PFSK-1 (cell line): ENCODE data around the gene COL23A1.

Experiments
- FOXP2 ChIP-seq: optimal IDR thresholded peaks from 2 replicates; pipeline ENCODE3; 2011; ENCODE audit warnings: borderline replicate concordance, control low read depth, inconsistent platforms; ENCODE audit not compliant: insufficient read depth; ENCODE audit errors: extremely low read length, extremely low read depth
- POLR2AphosphoS5 ChIP-seq: IDR thresholded peaks from 2 replicates; pipeline ENCODE4 v1.6.1; 2012; ENCODE audit warnings: low read depth, mild to moderate bottlenecking, control low read depth, low read length, moderate library complexity
- REST ChIP-seq, 2 experiments: IDR thresholded peaks; 2 replicates each; pipeline versions ENCODE4 v1.6.1 to v1.8.0; 2011 to 2012; ENCODE audit warnings: low read depth in 2 of 2, low read length in 2 of 2, control low read depth in 1 of 2, inconsistent platforms in 1 of 2, mild to moderate bottlenecking in 1 of 2, moderate library complexity in 1 of 2; ENCODE audit not compliant: insufficient read depth in 1 of 2
- SIN3A ChIP-seq: IDR thresholded peaks from 2 replicates; pipeline ENCODE4 v1.6.1; 2012; ENCODE audit warnings: mild to moderate bottlenecking, low read length, moderate library complexity, borderline replicate concordance; ENCODE audit not compliant: insufficient read depth
- TAF1 ChIP-seq: IDR thresholded peaks from 2 replicates; pipeline ENCODE4 v1.6.1; 2012; ENCODE audit warnings: low read length, control low read depth, borderline replicate concordance; ENCODE audit not compliant: insufficient read depth

The COL23A1 gene

GRCh38 chr5:178499352-178499751, 90.8 kb downstream of the COL23A1 start:
- TF ChIP-seq FOXP2 (no peak), REST (IDR thresholded peaks at IDR 0.05; ENCODE audit: insufficient read depth in 1 of 2, low read depth in 2 of 2, low read length in 2 of 2) (no peak), SIN3A (no peak), POLR2AphosphoS5 (no peak), TAF1 (no peak)

GRCh38 chr5:178496642-178497041, 93.6 kb downstream of the COL23A1 start:
- TF ChIP-seq POLR2AphosphoS5 (no peak), FOXP2 (no peak), TAF1 (no peak), SIN3A (no peak), REST (IDR thresholded peaks at IDR 0.05; ENCODE audit: insufficient read depth in 1 of 2, low read depth in 2 of 2, low read length in 2 of 2) (no peak)

- TF ChIP-seq REST (IDR thresholded peaks at IDR 0.05; ENCODE audit: insufficient read depth in 1 of 2, low read depth in 2 of 2, low read length in 2 of 2) (no peak), TAF1 (no peak), POLR2AphosphoS5 (no peak), SIN3A (no peak), FOXP2 (no peak)
Observed at GRCh38 chr5:178496214-178496613, 94.0 kb downstream of the COL23A1 start.

GRCh38 chr5:178495706-178496105, 94.5 kb downstream of the COL23A1 start:
- no peak for TF ChIP-seq TAF1
- no peak for TF ChIP-seq POLR2AphosphoS5
- TF ChIP-seq REST (IDR thresholded peaks at IDR 0.05; ENCODE audit: insufficient read depth in 1 of 2, low read depth in 2 of 2, low read length in 2 of 2) = no peak
- no peak for TF ChIP-seq SIN3A
- TF ChIP-seq FOXP2 = no peak

- TF ChIP-seq FOXP2 (no peak), TAF1 (no peak), SIN3A (no peak), POLR2AphosphoS5 (no peak), REST (IDR thresholded peaks at IDR 0.05; ENCODE audit: insufficient read depth in 1 of 2, low read depth in 2 of 2, low read length in 2 of 2) (no peak)
Observed at GRCh38 chr5:178492278-178492677, 97.9 kb downstream of the COL23A1 start.
